Measurements from ENCODE around the gene USP13. TPM values are rescaled to one million over a fixed set of nuclear protein-coding genes. Genes with fewer than 3 reads are reported as not detected.

The USP13 gene
- total and polyA plus RNA-seq, 2 experiments from 2014 or later, result 9.6 to 22.7 TPM

DNA sequence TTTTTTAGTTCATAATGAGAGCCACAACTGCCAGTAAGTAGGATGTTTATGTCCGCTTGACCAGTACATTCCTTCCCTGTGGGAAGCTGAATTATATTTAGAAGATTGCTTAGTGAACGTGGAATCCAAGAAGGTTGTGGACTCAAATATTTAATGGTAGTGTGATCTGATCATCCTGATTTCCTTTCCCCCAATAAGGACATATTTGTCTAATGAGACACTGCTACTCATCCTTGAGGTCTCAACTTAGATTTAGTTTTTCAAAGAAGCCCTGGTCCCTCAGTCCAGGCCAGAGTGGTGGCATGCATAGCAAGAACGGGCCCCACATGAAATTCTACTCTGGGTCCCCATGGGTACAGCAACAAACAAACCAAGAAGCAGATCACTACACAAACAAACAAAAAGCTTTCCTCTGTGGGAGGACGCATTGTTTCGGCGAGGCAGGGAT lies 60.8 kb downstream of the USP13 start:
- Histone ChIP-seq H3K79me2 (replicated peaks; ENCODE audit: insufficient read depth) (0 out of 2 replicates have a peak, but pooled peaks cover 3% of the 10 kb centered on the region), H3K36me3 (ENCODE audit: insufficient read depth) (no peaks in the 10 kb centered on the region), H3K4me2 (no peak overlapping the region), H3K4me1 (ENCODE audit: insufficient read depth) (peaks cover 41% of the 10 kb centered on the region), H3K4me3 (no peak overlapping the region), H3K9me2 (ENCODE audit: insufficient read depth) (no peaks in the 10 kb centered on the region; the same call in 1 of the 2 replicates), H2AFZ (no peak overlapping the region), H4K20me1 (replicated peaks; ENCODE audit: insufficient read depth) (no peaks in the 10 kb centered on the region), H3K27me3 (ENCODE audit: insufficient read depth) (no peaks in the 10 kb centered on the region), H3K27ac (ENCODE audit: low read depth) (no peak overlapping the region), H3F3A (replicated peaks; ENCODE audit: low read depth) (no peaks in the 10 kb centered on the region)
- TF ChIP-seq ZNF331 (CRISPR knock-in tag; IDR thresholded peaks at IDR 0.05; ENCODE audit: low read depth), result no peak
- no peak for TF ChIP-seq CREB1 (CRISPR knock-in tag; IDR thresholded peaks at IDR 0.05; ENCODE audit: low read depth)
- TF ChIP-seq POLR2AphosphoS5 (IDR thresholded peaks at IDR 0.05; ENCODE audit: low read depth), result no peak
- no peak for TF ChIP-seq EZH2phosphoT487 (IDR thresholded peaks at IDR 0.05; ENCODE audit: unreplicated experiment)
- TF ChIP-seq JUNB (IDR thresholded peaks at IDR 0.05; ENCODE audit: unreplicated experiment), result no peak
- TF ChIP-seq ZNF114 (CRISPR knock-in tag; IDR thresholded peaks at IDR 0.05), result no peak
- no peak for TF ChIP-seq ETS1 (IDR thresholded peaks at IDR 0.05)
- no peak for TF ChIP-seq STAT1 (IDR thresholded peaks at IDR 0.05; ENCODE audit: unreplicated experiment)
- TF ChIP-seq, protein P1, sequence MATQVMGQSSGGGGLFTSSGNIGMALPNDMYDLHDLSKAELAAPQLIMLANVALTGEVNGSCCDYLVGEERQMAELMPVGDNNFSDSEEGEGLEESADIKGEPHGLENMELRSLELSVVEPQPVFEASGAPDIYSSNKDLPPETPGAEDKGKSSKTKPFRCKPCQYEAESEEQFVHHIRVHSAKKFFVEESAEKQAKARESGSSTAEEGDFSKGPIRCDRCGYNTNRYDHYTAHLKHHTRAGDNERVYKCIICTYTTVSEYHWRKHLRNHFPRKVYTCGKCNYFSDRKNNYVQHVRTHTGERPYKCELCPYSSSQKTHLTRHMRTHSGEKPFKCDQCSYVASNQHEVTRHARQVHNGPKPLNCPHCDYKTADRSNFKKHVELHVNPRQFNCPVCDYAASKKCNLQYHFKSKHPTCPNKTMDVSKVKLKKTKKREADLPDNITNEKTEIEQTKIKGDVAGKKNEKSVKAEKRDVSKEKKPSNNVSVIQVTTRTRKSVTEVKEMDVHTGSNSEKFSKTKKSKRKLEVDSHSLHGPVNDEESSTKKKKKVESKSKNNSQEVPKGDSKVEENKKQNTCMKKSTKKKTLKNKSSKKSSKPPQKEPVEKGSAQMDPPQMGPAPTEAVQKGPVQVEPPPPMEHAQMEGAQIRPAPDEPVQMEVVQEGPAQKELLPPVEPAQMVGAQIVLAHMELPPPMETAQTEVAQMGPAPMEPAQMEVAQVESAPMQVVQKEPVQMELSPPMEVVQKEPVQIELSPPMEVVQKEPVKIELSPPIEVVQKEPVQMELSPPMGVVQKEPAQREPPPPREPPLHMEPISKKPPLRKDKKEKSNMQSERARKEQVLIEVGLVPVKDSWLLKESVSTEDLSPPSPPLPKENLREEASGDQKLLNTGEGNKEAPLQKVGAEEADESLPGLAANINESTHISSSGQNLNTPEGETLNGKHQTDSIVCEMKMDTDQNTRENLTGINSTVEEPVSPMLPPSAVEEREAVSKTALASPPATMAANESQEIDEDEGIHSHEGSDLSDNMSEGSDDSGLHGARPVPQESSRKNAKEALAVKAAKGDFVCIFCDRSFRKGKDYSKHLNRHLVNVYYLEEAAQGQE (IDR thresholded peaks at IDR 0.05; ENCODE audit: unreplicated experiment), result no peak
- TF ChIP-seq ZNF462 (CRISPR knock-in tag; IDR thresholded peaks at IDR 0.05), result no peak
- TF ChIP-seq NANOG (IDR thresholded peaks at IDR 0.05; ENCODE audit: borderline replicate concordance), result no peak
- TF ChIP-seq, protein P2, sequence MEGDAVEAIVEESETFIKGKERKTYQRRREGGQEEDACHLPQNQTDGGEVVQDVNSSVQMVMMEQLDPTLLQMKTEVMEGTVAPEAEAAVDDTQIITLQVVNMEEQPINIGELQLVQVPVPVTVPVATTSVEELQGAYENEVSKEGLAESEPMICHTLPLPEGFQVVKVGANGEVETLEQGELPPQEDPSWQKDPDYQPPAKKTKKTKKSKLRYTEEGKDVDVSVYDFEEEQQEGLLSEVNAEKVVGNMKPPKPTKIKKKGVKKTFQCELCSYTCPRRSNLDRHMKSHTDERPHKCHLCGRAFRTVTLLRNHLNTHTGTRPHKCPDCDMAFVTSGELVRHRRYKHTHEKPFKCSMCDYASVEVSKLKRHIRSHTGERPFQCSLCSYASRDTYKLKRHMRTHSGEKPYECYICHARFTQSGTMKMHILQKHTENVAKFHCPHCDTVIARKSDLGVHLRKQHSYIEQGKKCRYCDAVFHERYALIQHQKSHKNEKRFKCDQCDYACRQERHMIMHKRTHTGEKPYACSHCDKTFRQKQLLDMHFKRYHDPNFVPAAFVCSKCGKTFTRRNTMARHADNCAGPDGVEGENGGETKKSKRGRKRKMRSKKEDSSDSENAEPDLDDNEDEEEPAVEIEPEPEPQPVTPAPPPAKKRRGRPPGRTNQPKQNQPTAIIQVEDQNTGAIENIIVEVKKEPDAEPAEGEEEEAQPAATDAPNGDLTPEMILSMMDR (conservative IDR thresholded peaks at IDR 0.05; ENCODE audit: low read depth in 2 of 2), result no peak
- no peak for TF ChIP-seq EZH2 (IDR thresholded peaks at IDR 0.05; ENCODE audit: low read depth, unreplicated experiment)
- H3K4me1 Mint-ChIP-seq, result peaks cover 42% of the 10 kb centered on the region
- H3K36me3 Mint-ChIP-seq (ENCODE audit: low read depth), result peaks cover 20% of the 10 kb centered on the region; the same call in 2 of the 3 replicates
- H3K9me3 Mint-ChIP-seq, result no peaks in the 10 kb centered on the region
- H3K4me3 Mint-ChIP-seq, result no peak overlapping the region
- DNase-seq (ENCODE audit: low spot score), result peak; percentile 33
- H3K27ac Mint-ChIP-seq, result peak overlapping the region; percentile 25; the same call in 1 of the 2 replicates
- peaks cover 9% of the 10 kb centered on the region for H3K27me3 Mint-ChIP-seq (ENCODE audit: insufficient read depth, low read depth, poor library complexity)
- no peak for ATAC-seq
